ENCODE results near the gene STARD5. TPM values are rescaled to one million over a fixed set of nuclear protein-coding genes. Genes with fewer than 3 reads are reported as not detected.

The STARD5 gene
- total RNA-seq, 1 experiment from 2014 or later, result 0.41 TPM

DNA sequence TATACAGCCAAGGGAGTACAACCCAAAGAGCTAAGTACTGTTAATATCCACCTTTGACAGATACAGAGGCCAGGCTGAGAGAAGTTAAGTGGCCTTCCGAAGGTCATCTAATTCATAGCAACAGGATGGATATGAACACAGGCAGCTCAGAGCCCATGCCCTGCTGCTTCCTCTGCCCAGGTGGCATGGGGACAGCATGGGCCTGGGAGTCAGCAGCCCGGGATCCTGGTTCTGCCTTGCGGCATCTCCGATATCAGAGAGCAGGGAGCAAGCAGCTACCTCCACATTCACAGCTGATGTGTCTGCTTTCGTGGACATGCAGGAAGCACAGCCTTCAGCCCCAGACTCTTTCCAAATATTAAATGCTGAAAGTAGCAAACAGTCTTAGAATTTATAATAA, 55.6 kb downstream of the STARD5 start:
- no peaks in the 10 kb centered on the region for H3K4me1 ChIP-seq (replicated peaks; ENCODE audit: insufficient read depth)
- no peaks in the 10 kb centered on the region for H3K36me3 ChIP-seq (ENCODE audit: low read depth)
- POLR2A ChIA-PET (ENCODE audit: unreplicated experiment), result no interaction called here
- peaks cover 76% of the 10 kb centered on the region for H3K27me3 ChIP-seq (ENCODE audit: insufficient read depth, low read depth)
- no peaks in the 10 kb centered on the region for H3F3A ChIP-seq (ENCODE audit: insufficient read depth, low read depth)
- no peak for DNase-seq
- BruUV-seq (replicated peaks), result no TSS peak
- H3K9me3 ChIP-seq (ENCODE audit: insufficient read depth, low read depth), result no peaks in the 10 kb centered on the region
- CTCF ChIA-PET, result no interaction called here
- H3K9me2 ChIP-seq (ENCODE audit: insufficient read depth), result no peaks in the 10 kb centered on the region
- no peak overlapping the region for H2AFZ ChIP-seq
- TF ChIP-seq CTCF (conservative IDR thresholded peaks at IDR 0.05) (no peak), EZH2 (IDR thresholded peaks at IDR 0.05; ENCODE audit: low read depth) (no peak)
- H3K27ac ChIP-seq, result no peak overlapping the region
- H3K79me2 ChIP-seq (ENCODE audit: low read depth), result no peaks in the 10 kb centered on the region
- H3K4me2 ChIP-seq, result no peak overlapping the region
- intact Hi-C loops (cut with micrococcal nuclease; ENCODE audit: unreplicated experiment), result loop anchor here (5.0 to 10.0 kb wide), 4 partner anchors 111 to 1026 kb away; no protein-coding TSS in a partner anchor
- H4K20me1 ChIP-seq (ENCODE audit: insufficient read depth), result no peaks in the 10 kb centered on the region
- H3K4me3 ChIP-seq, result no peak overlapping the region

- POLR2A ChIA-PET (ENCODE audit: unreplicated experiment), result no interaction called here
- no peak overlapping the region for H2AFZ ChIP-seq
- CTCF ChIA-PET, result interaction anchor here (0.5 to 1.9 kb wide), 15 partner anchors 110 to 1636 kb away, joined by 3 to 18 read pairs (median 3); partner anchors contain the start of gene CEMIP
- H3K4me1 ChIP-seq (replicated peaks; ENCODE audit: insufficient read depth), result no peaks in the 10 kb centered on the region
- H3K9me3 ChIP-seq (ENCODE audit: insufficient read depth, low read depth), result no peaks in the 10 kb centered on the region
- DNase-seq, result peak; percentile 52 to 59
- no peaks in the 10 kb centered on the region for H3K9me2 ChIP-seq (ENCODE audit: insufficient read depth)
- H3F3A ChIP-seq (ENCODE audit: insufficient read depth, low read depth), result no peaks in the 10 kb centered on the region
- no peaks in the 10 kb centered on the region for H3K36me3 ChIP-seq (ENCODE audit: low read depth)
- no TSS peak for BruUV-seq (replicated peaks)
- TF ChIP-seq CTCF (conservative IDR thresholded peaks at IDR 0.05) (peak; percentile 81), EZH2 (IDR thresholded peaks at IDR 0.05; ENCODE audit: low read depth) (no peak)
- no peaks in the 10 kb centered on the region for H4K20me1 ChIP-seq (ENCODE audit: insufficient read depth)
- peaks cover 68% of the 10 kb centered on the region for H3K27me3 ChIP-seq (ENCODE audit: insufficient read depth, low read depth)
- H3K27ac ChIP-seq, result no peak overlapping the region
- H3K79me2 ChIP-seq (ENCODE audit: low read depth), result no peaks in the 10 kb centered on the region
- H3K4me3 ChIP-seq, result no peak overlapping the region
- intact Hi-C loops (cut with micrococcal nuclease; ENCODE audit: unreplicated experiment), result loop anchor here (1.0 to 10.0 kb wide), 8 partner anchors 109 to 1024 kb away; no protein-coding TSS in a partner anchor
- peak overlapping the region; percentile 32; the same call in 1 of the 2 replicates for H3K4me2 ChIP-seq
Observed at GRCh38 chr15:81265944-81266775, 57.8 kb downstream of the STARD5 start.

DNA sequence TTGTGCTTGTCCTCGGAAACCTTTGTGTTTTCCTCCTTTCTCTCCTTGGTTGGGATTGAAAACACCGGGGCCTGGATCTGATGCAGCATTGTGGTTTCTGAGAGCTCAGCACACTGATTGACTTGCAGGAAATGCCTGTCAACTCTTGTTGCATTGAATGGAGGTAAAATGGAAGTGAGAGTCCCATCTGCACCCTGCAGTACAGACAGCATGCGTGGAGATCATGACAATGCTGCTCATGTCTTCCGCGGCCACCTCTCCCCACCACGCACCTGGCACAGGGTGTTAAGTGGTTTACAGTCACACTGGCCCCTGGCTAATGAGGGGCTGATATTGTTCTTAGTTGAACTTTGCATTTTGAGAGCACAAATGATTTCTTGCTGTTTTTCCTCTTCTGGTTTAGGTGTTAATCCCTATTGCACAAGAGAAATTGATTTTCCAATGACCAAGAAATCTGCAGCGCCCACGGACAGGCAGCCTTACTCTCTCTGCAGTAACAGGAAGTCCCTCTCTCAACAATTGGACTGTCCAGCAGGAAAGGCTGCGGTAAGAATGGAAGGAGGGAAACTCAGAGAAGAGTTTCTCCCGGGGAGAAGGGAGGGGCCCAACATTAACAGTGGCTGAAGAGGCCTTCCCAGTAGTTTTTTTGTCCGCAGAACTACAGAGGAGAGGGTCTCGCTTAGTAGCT, 58.5 kb downstream of the STARD5 start:
- Histone ChIP-seq H3K4me2 (no peak overlapping the region), H3K36me3 (ENCODE audit: low read depth) (no peaks in the 10 kb centered on the region), H3K9me3 (ENCODE audit: insufficient read depth, low read depth) (no peaks in the 10 kb centered on the region), H3K27me3 (ENCODE audit: insufficient read depth, low read depth) (peaks cover 76% of the 10 kb centered on the region), H3K4me3 (no peak overlapping the region), H3F3A (ENCODE audit: insufficient read depth, low read depth) (no peaks in the 10 kb centered on the region), H2AFZ (no peak overlapping the region), H3K4me1 (replicated peaks; ENCODE audit: insufficient read depth) (no peaks in the 10 kb centered on the region), H4K20me1 (ENCODE audit: insufficient read depth) (no peaks in the 10 kb centered on the region), H3K27ac (no peak overlapping the region), H3K9me2 (ENCODE audit: insufficient read depth) (no peaks in the 10 kb centered on the region), H3K79me2 (ENCODE audit: low read depth) (no peaks in the 10 kb centered on the region)
- ChIA-PET POLR2A (ENCODE audit: unreplicated experiment) (no interaction called here), CTCF (interaction anchor here (1.0 to 1.9 kb wide), 9 partner anchors 110 to 850 kb away, joined by 3 to 18 read pairs (median 3); no protein-coding TSS in a partner anchor)
- TF ChIP-seq CTCF (conservative IDR thresholded peaks at IDR 0.05), result no peak
- TF ChIP-seq EZH2 (IDR thresholded peaks at IDR 0.05; ENCODE audit: low read depth), result no peak
- intact Hi-C loops (cut with micrococcal nuclease; ENCODE audit: unreplicated experiment), result loop anchor here (2.0 to 10.0 kb wide), 5 partner anchors 108 to 1023 kb away; no protein-coding TSS in a partner anchor
- BruUV-seq (replicated peaks), result no TSS peak
- no peak for DNase-seq

Measured in PC-9 (cell line).